K562 (cell line): ENCODE results near the gene CDT1. TPM values are rescaled to one million over a fixed set of nuclear protein-coding genes. Genes with fewer than 3 reads are reported as not detected.
A peak's percentile ranks its signal among the peaks of the same experiment; 100 is the strongest.

Source experiments
- CEBPB ChIP-seq: fragments of 450-650 bp; IDR thresholded peaks from 2 replicates; pipeline ENCODE4 v1.6.1; 2016; ENCODE audit warnings: missing genetic modification characterization, missing compliant biosample characterization
- ELF4 ChIP-seq: fragments of 450-650 bp; formaldehyde crosslinking; IDR thresholded peaks from 2 replicates; pipeline ENCODE4 v1.4.0; 2022; ENCODE audit warnings: missing genetic modification characterization
- FOXK1 ChIP-seq: sonication (generic); formaldehyde crosslinking; IDR thresholded peaks from 2 replicates; pipeline ENCODE4 v1.8.0; 2022; ENCODE audit warnings: missing genetic modification reagents, mild to moderate bottlenecking, borderline replicate concordance
- FOXM1 ChIP-seq, 2 experiments: fragments of 450-650 bp in 1 of 2; sonication (generic) in 1 of 2; formaldehyde crosslinking in 1 of 2; IDR thresholded peaks; 2 replicates each; pipeline versions ENCODE4 v1.6.1 to v1.9.0; 2017 to 2022; ENCODE audit warnings: low read depth in 2 of 2, mild to moderate bottlenecking in 2 of 2, missing genetic modification reagents in 1 of 2, moderate library complexity in 1 of 2
- MNT ChIP-seq, 2 experiments: fragments of 450-650 bp; conservative IDR thresholded peaks; 2 replicates each; pipeline ENCODE4 v1.6.1; 2017; ENCODE audit warnings: mild to moderate bottlenecking in 2 of 2, moderate library complexity in 2 of 2
- PKNOX1 ChIP-seq: fragments of 450-650 bp; IDR thresholded peaks from 2 replicates; pipeline ENCODE4 v1.6.1; 2016
- PML ChIP-seq: IDR thresholded peaks from 2 replicates; pipeline ENCODE4 v1.6.1; 2012; ENCODE audit warnings: low read length, inconsistent platforms
- RCOR1 ChIP-seq, 2 experiments: IDR thresholded peaks; 2 replicates each; pipeline ENCODE4 v1.6.1; 2012; ENCODE audit warnings: low read depth in 2 of 2, low read length in 2 of 2, borderline replicate concordance in 1 of 2, improper control_type of control experiment in 1 of 2
- SIN3A ChIP-seq, 2 experiments: fragments of 150-350 bp in 1 of 2; IDR thresholded peaks; 2 replicates each; pipeline ENCODE4 v1.6.1; 2011 to 2016; ENCODE audit warnings: borderline replicate concordance in 2 of 2, low read depth in 2 of 2, low read length in 2 of 2, mild to moderate bottlenecking in 2 of 2, moderate library complexity in 2 of 2; ENCODE audit not compliant: control insufficient read depth in 1 of 2
- SNIP1 ChIP-seq: fragments of 450-650 bp; IDR thresholded peaks from 2 replicates; pipeline ENCODE4 v1.7.1; 2017; ENCODE audit warnings: low read depth, mild to moderate bottlenecking
- ZBTB9 ChIP-seq: fragments of 450-650 bp; formaldehyde crosslinking; IDR thresholded peaks from 2 replicates; pipeline ENCODE4 v1.4.0; 2020; ENCODE audit warnings: mild to moderate bottlenecking, moderate library complexity
- ZNF282 ChIP-seq: sonication (generic); formaldehyde crosslinking; IDR thresholded peaks from 2 replicates; pipeline ENCODE4 v1.8.1; 2023; ENCODE audit warnings: missing genetic modification reagents
- ZNF324 ChIP-seq: fragments of 250-450 bp; sonication (Bioruptor Pico); IDR thresholded peaks from 2 replicates; pipeline ENCODE4 v1.4.0; 2020; ENCODE audit warnings: mild to moderate bottlenecking
- ZNF75A ChIP-seq: fragments of 450-650 bp; formaldehyde crosslinking; IDR thresholded peaks from 2 replicates; pipeline ENCODE4 v1.4.0; 2020; ENCODE audit warnings: mild to moderate bottlenecking
- polyA plus RNA-seq, 8 experiments: library from polyadenylated mRNA; depleted of rRNA in 4 of 8; stranded (reverse) in 5 of 8; unstranded in 3 of 8; fragments of >200 nt; fragmentation: Nextera tagmentation in 2 of 8; fragmentation: Illumina TruSeq in 1 of 8; extraction: Ambion mirVana in 2 of 8; extraction: Trizol in 1 of 8; gene quantifications; 2 replicates each; pipeline versions ENCODE4 v1.2.1 to v1.2.3, GENCODE V29; 2011 to 2014; ENCODE audit warnings: inconsistent platforms in 1 of 8, missing spikeins in 1 of 8
- total RNA-seq, 7 experiments: library from RNA; depleted of rRNA in 6 of 7; stranded (reverse); fragments of >200 nt in 6 of 7; fragmentation: Illumina TruSeq in 2 of 7; extraction: Trizol in 2 of 7; gene quantifications; 2 replicates each; pipeline versions ENCODE4 v1.2.1 to v1.2.3, GENCODE V29; 2011 to 2021; ENCODE audit warnings: low replicate concordance in 1 of 7
- TF ChIP-seq, protein P1 (sequence below): fragments of 450-650 bp; IDR thresholded peaks from 2 replicates; pipeline ENCODE4 v1.6.1; 2016; ENCODE audit warnings: antibody characterized with exemption
- TF ChIP-seq, protein P2 (sequence below): fragments of 450-650 bp; conservative IDR thresholded peaks from 2 replicates; pipeline ENCODE4 v1.6.1; 2016; ENCODE audit warnings: missing genetic modification characterization, low read depth, mild to moderate bottlenecking, missing compliant biosample characterization, moderate library complexity

CDT1 gene
- total and polyA plus RNA-seq, 9 of the 15 experiments (the other 6 are each of a cell fraction or from before 2014, with no cell fraction given): 0.92 to 178 (median 14.2) TPM

GRCh38 chr16:88799569-88800276 lies 3.9 kb upstream of the CDT1 start (continued):
- TF ChIP-seq MNT (conservative IDR thresholded peaks at IDR 0.05) (peak in 1 of 2 experiments; percentile 54; a peak in 1 of 4 replicates), CEBPB (tag) (peak; percentile 62), ZNF324 (CRISPR knock-in tag) (peak; percentile 41; the same call in 1 of the 2 replicates), FOXK1 (CRISPR knock-in tag) (no peak), ELF4 (CRISPR knock-in tag) (0 out of 2 replicates have a peak, but pooled peaks have one; percentile 15), ZBTB9 (0 out of 2 replicates have a peak, but pooled peaks have one; percentile 32), SIN3A (IDR thresholded peaks at IDR 0.05; ENCODE audit: borderline replicate concordance in 2 of 2, control insufficient read depth in 1 of 2, low read depth in 2 of 2, low read length in 2 of 2) (peak; percentile 65 to 88; a peak in 3 of 4 replicates), PML (peak; percentile 92), RCOR1 (IDR thresholded peaks at IDR 0.05; ENCODE audit: borderline replicate concordance in 1 of 2, low read depth in 2 of 2, low read length in 2 of 2) (peak; percentile 61 to 92; a peak in 3 of 4 replicates), ZNF282 (0 out of 2 replicates have a peak, but pooled peaks have one; percentile 63), PKNOX1 (peak; percentile 91), FOXM1 (IDR thresholded peaks at IDR 0.05; ENCODE audit: low read depth) (peak; percentile 77), FOXM1 (CRISPR knock-in tag; IDR thresholded peaks at IDR 0.05; ENCODE audit: low read depth) (no peak), ZNF75A (no peak), SNIP1 (no peak)
- TF ChIP-seq, protein P1, sequence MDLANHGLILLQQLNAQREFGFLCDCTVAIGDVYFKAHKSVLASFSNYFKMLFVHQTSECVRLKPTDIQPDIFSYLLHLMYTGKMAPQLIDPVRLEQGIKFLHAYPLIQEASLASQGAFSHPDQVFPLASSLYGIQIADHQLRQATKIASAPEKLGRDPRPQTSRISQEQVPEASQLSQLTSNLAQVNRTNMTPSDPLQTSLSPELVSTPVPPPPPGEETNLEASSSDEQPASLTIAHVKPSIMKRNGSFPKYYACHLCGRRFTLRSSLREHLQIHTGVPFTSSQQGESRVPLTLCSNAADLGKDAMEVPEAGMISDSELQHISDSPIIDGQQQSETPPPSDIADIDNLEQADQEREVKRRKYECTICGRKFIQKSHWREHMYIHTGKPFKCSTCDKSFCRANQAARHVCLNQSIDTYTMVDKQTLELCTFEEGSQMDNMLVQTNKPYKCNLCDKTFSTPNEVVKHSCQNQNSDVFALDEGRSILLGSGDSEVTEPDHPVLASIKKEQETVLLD: no peak; the same call in 1 of the 2 replicates
- TF ChIP-seq, protein P2, sequence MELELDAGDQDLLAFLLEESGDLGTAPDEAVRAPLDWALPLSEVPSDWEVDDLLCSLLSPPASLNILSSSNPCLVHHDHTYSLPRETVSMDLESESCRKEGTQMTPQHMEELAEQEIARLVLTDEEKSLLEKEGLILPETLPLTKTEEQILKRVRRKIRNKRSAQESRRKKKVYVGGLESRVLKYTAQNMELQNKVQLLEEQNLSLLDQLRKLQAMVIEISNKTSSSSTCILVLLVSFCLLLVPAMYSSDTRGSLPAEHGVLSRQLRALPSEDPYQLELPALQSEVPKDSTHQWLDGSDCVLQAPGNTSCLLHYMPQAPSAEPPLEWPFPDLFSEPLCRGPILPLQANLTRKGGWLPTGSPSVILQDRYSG: no peak; the same call in 1 of the 2 replicates
